Stimulated activated CD8-positive, alpha-beta memory T cell treated with anti-CD3 and anti-CD28 coated beads, Interleukin-15, amount 100 ng/mL, for 4 hours (primary cell): Measurements from ENCODE around the gene KRTAP2-3.
"Not testable (repeated sequence)": the region's sequence is repeated elsewhere in the genome, so short reads cannot be mapped to it uniquely, and the experiment has no call there.

Experiments
- DNase-seq, 2 donors: peaks; one replicate each; pipeline ENCODE4 v3.0.0-alpha.2; 2020; ENCODE audit warnings: low read depth in 2 of 2

The KRTAP2-3 gene, protein sequence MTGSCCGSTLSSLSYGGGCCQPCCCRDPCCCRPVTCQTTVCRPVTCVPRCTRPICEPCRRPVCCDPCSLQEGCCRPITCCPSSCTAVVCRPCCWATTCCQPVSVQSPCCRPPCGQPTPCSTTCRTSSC

DNA sequence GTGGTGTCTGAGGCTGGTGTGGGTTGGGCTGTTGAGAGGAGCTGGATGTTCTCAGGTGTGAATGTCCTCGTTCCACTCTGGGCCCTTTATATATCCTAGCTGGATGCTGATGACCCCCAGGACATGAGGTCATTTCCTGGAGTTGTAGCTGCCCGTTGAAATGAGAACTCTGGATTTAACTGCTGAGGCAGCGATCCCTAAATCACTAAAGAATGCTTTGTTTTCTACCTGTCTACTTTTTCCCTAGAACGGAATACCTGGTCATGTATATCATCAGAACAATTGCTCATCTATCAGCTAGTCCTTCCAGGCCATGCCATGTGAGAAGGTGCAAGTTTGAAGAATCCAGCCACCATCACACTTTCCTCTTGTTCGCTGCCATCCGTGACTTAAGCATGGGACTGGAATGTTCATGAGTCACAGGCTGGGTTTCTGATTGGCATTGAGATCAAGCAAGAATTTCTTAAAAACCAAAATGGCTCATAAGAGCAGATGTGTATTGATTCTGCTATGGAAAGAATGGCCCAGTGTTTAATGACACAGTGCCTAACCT lies at the start of gene KRTAP2-3:
Gene KRTAP2-3 (minus strand): TSS at position 63 of the 553 bp plus-strand sequence. CDS start 64 bp downstream, outside the sequence.
- DNase-seq = no peak

DNA sequence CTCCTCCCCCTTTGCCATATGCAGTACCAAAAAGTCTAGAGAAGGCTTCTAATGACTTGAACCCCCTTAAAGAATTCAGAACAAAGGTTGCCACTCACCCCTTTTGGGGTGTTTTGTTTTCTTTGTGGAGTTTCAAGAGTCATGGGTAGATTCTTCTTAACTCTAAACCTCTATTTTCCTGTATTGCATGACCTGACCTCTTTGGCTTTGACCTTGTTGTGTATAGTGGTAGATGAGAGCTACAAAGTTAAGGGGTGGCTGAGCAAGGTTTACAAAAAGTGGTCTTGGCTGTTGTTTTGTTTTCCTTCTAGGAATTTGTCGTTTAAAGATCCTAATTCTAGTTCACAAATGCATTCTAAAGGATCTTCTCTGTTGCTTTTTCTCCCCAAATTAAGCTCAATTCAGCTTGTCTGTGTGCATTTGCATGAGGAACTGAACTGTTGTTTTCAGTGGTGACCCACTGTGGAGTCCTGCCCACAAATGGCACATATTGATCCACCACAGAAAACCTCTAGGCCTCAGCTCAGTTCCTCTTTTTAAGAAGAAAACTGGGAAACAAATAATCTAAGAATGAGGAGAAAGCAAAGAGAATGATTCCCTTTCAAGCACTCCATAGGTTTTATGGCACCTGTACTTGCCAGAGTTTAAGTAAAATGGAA lies 48.9 kb upstream of the KRTAP2-3 start:
- not testable (repeated sequence) for DNase-seq

DNA sequence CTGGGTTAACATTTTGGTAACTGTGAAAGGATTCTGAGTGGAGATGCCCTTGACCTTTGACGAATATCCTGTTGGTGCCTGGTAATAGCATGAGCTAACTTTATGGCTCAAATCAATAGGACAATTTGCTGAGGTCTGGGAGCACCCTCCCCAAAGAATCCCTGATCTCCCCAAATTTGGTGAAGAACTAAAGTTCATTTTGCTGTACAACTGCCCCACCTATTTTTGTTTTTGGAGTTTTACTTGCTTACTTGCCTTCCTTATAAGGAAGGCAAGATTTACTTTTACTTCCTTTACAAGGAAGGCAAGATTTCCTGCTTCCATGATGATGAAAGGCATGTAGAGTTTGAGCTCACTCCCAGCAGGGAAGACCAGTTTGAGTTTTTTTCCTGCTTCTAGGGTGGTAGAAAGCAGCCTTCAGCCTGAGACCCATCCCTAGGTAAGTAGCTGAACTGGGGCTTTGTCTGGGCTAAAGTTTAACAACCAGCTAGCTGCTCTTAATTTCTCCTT lies 48.1 kb upstream of the KRTAP2-3 start:
- DNase-seq = no peak

DNA sequence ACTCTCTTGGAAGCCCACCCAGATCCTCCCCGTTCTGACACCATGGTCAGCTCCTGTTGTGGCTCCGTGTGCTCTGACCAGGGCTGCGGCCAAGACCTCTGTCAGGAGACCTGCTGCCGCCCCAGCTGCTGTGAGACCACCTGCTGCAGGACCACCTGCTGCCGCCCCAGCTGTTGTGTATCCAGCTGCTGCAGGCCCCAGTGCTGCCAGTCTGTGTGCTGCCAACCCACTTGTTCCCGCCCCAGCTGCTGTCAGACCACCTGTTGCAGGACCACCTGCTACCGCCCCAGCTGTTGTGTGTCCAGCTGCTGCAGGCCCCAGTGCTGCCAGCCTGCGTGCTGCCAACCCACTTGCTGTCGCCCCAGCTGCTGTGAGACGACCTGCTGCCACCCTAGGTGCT lies 45.4 kb upstream of the KRTAP2-3 start, which contains the start of gene KRTAP4-9:
Gene KRTAP4-9 (plus strand): TSS at position 43 of the 400 bp plus-strand sequence. CDS start 0 bp downstream, at position 43.
- not testable (repeated sequence) for DNase-seq

DNA sequence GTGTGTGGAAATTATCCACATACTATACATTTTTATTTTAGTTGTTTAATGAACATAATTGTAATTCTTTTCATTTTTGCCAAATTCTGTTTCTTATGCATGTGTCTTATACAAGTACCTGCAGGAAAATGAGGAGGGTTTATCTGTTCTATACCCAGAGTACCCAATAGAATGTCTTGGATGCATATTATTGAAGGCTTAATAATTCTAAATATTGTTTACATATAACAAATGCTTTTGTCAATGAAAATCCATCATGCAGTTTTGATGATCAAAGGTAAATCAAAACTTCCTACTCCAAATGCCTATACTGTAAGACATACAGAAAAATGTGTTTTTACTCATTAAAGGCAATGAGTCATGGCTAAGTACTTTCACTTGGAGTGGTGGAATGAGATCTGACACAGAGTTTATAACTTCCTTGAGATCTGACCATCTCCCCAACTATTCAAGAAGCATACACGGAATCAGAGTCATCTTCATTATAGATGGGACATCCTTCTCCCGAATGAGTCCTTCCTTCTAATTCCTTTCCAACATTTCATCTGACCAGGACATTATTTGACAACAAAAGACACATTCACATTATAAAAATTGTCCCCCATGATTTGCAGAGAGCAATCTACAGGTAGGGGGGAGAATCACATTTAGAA lies 44.6 kb upstream of the KRTAP2-3 start:
- not testable (repeated sequence) for DNase-seq

DNA sequence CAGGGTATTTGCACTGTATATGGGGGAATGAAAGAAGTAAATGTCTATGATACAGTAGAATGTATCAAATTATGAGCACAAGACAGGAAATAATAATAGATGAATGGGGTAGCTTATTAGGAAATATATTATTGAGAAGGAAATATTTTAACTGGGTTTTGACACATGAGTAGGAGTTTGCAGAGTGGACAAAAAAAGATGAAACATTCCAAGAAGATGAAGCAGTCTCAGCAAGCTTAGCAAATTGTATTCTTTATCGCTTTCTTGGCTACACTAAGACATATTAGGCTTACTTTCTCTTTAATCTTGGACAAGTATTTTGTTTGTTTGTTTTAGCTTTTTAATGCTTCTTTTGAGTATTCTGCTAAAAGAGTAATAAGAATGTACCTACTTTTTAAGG lies 44.0 kb upstream of the KRTAP2-3 start:
- DNase-seq = no peak

DNA sequence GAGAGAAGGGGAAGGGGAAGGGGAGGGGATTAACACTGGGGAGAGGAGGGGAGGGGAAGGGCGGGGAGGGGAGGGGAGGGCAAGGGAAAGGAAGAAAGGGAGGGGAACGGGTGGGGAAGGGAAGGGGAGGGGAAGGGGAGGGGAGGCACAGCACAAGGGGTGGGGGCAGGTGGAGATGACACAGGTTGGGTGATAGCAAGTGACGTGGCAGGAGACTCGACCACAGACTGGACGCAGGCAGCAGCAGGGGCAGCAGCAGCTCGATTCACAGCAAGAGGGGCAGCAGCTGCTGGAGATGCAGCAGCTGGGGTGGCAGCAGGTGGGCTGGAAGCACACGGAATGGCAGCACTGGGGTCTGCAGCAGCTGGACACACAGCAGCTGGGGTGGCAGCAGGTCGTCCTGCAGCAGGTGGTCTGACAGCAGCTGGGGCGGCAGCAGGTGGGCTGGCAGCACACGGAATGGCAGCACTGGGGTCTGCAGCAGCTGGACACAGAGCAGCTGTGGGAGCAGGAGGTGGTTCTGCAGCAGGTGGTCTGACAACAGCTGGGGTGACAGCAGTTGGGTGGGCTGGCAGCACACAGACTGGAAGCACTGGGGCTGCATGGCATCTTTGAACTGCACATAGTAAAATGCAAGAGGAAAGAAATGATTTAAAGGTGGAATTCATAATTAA lies 41.8 kb upstream of the KRTAP2-3 start, which contains the start of gene KRTAP4-16:
Gene KRTAP4-16 (minus strand): TSS at position 624 of the 674 bp plus-strand sequence. CDS start 0 bp downstream, at position 624.
- DNase-seq = no peak

DNA sequence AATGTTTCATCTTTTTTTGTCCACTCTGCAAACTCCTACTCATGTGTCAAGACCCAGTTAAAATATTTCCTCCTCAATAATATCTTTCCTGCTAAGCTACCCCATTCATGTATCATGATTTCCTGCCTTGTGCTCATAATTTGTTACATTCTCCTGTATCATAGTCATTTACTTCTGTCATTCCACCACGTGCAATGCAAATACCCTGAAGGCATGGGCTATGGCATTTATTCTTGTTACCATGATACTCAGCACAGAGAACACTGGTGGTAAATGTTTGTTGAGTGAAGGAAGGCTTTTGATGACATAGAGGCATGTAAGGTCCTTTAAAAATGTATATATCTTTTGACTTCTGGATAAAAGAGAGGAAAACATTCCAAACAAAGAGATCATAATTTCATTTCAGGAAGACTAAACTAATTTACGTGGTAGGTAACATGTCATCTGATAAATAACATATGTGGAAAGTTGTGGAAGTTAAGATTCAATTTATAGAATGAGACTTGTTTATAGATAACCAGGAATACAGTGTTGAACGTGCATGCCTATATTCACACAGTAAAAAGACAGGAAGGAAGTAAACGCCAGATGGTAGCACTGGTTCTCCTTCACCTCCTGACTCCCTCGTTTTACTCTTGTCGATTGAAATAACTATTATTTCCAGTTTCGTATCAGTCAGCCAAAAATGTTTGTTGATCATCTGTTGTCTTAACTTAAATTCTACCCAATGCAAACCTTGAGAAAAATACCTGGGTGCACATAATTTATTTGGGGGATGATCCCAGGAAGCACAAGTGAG lies 40.0 kb upstream of the KRTAP2-3 start:
- DNase-seq = not testable (repeated sequence)

DNA sequence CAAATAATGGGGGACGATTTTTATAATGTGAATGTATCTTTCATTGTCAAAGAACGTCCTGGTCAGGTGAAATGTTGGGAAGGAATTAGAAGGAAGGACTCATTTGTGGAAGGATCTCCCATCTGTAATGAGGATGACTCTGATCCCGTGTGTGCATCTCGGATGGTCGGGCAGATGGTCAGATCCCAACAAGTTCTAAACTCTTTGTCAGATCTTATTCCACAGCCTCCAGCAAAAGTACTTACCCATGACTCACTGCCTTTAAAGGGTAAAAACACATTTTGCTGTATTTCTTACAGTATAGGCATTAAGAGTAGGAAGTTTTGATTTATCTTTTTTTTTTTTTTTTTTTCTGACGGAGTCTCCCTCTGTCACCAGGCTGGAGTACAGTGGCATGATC lies 38.6 kb upstream of the KRTAP2-3 start:
- no peak for DNase-seq

DNA sequence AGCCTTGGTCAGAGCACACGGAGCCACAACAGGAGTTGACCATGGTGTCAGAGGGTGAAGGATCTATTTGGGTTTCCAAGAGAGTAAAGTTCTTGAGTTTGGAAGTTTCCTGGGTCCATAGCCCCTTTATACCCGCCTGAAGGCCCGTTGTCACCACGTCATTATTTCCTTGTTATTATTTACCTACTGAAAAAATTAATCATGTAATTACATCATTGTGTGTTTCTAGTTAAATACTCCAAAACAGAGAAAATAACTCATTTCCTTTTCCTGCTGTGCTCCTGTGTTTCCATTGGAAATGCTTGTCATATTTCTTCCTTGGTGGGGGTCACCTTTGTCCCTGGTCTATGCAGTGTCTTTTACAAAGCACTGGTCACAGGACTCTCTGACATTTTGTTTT lies 38.1 kb upstream of the KRTAP2-3 start, which contains the start of gene KRTAP4-8:
Gene KRTAP4-8 (minus strand): TSS at position 101 of the 400 bp plus-strand sequence. CDS start 58 bp downstream, at position 43.
- DNase-seq = no peak

DNA sequence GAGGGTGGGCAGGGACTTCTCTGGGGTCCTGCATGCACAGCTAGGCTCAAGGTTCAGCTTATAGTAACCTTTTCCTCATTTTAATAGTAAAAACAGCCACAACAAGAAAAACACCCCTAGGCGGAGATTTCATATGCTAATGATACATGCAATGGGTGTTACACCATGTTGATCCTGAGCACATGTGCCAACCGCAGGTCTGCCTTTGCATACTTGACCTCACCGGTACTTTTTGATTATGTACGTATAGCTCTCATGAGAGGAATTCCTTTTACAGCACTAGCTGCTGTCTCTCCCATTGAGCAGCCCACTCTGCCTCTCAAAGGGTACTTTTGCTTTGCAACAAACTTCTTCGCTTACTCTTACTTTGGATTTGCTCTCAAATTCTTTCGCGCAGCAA lies 36.1 kb upstream of the KRTAP2-3 start:
- no peak for DNase-seq

DNA sequence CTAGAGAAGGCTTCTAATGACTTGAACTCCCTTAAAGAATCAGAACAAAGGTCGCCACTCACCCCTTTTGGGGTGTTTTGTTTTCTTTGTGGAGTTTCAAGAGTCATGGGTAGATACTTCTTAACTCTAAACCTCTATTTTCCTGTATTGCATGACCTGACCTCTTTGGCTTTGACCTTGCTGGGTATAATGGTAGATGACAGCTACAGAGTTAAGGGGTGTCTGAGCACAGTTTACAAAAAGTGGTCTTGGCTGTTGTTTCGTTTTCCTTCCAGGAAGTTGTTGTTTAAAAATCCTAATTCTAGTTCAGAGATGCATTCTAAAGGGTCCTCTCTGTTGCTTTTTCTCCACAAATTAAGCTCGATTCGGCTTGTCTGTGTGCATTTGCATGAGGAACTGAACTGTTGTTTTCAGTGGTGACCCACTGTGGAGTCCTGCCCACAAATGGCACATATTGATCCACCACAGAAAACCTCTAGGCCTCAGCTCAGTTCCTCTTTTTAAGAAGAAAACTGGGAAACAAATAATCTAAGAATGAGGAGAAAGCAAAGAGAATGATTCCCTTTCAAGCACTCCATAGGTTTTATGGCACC lies 28.9 kb upstream of the KRTAP2-3 start:
- not testable (repeated sequence) for DNase-seq

DNA sequence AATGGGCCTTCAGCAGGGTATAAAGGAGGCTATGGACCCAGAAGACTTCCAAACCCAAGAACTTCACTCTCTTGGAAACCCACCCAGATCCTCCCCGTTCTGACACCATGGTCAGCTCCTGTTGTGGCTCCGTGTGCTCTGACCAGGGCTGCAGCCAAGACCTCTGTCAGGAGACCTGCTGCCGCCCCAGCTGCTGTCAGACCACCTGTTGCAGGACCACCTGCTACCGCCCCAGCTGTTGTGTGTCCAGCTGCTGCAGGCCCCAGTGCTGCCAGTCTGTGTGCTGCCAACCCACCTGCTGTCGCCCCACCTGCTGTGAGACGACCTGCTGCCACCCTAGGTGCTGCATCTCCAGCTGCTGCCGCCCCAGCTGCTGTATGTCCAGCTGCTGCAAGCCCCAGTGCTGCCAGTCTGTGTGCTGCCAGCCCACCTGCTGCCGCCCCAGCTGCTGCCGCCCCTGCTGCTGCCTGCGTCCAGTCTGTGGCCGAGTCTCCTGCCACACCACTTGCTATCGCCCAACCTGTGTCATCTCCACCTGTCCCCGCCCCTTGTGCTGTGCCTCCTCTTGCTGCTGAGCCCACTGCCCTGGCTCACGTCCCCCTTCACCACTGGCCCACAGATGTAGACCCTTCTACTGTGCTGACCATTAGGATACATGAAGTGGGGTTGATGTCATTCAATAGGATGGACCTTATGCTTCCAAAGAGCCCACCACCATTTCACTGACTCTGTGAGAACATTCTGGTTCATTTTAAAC lies 24.4 kb upstream of the KRTAP2-3 start, which contains the start of gene KRTAP4-7:
Gene KRTAP4-7 (plus strand): TSS at position 51 of the 757 bp plus-strand sequence. CDS start 57 bp downstream, at position 108.
- DNase-seq = not testable (repeated sequence)

DNA sequence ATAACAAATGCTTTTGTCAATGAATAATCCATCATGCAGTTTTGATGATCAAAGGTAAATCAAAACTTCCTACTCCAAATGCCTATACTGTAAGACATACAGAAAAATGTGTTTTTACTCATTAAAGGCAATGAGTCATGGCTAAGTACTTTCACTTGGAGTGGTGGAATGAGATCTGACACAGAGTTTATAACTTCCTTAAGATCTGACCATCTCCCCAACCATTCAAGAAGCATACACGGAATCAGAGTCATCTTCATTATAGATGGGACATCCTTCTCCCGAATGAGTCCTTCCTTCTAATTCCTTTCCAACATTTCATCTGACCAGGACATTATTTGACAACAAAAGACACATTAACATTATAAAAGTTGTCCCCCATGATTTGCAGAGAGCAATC lies 23.5 kb upstream of the KRTAP2-3 start:
- DNase-seq = not testable (repeated sequence)

DNA sequence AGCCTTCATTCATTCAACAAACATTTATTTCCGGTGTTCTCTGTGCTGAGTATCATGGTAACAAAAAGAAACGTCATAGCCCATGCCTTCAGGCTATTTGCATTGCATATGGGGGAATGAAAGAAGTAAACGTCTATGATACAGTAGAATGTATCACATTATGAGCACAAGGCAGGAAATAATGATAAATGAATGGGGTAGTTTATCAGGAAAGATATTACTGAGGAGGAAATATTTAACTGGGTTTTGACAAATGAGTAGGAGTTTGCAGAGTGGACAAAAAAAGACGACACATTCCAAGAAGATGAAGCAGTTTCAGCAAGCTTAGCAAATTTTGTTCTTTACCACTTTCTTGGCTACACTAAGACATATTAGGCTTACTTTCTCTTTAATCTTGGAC lies 22.7 kb upstream of the KRTAP2-3 start:
- DNase-seq = no peak

DNA sequence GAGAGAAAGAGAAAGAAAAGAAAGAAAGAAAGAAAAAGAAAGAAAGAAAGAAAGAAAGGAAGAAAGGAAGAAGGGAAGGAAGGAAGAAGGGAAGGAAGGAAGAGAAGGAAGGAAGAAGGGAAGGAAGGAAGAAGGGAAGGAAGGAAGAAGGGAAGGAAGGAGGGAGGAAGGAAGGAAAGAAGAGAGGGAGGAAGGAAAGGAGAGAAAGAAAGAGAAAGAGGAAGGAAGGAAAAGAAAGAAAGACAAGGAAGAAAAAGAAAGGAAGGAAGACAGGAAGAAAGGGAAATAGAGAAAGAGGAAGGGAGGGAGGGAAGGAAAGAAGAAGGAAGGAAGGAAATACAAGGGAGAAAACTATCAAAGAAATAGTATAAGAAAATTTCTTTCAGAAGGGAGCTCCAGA lies 16.9 kb upstream of the KRTAP2-3 start:
- no peak for DNase-seq

DNA sequence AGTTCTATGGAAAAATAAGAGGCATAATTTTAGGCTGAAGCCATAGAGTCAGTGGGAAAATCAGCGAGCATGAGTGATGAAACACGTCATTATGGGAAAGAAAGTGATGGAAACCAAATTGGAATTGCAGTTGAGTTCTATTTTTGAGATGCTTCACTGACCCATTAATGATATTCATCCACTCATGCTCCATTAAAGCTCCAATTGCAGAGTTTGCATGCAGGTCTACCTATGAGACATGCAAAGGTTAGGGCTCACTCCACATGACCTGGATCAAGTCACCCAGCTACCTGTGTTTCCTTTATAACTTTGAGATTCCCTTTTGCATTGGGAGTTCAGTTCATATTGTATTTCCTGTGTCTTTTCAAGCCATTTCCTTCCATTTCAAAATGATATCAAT lies 13.8 kb upstream of the KRTAP2-3 start:
- DNase-seq = no peak

DNA sequence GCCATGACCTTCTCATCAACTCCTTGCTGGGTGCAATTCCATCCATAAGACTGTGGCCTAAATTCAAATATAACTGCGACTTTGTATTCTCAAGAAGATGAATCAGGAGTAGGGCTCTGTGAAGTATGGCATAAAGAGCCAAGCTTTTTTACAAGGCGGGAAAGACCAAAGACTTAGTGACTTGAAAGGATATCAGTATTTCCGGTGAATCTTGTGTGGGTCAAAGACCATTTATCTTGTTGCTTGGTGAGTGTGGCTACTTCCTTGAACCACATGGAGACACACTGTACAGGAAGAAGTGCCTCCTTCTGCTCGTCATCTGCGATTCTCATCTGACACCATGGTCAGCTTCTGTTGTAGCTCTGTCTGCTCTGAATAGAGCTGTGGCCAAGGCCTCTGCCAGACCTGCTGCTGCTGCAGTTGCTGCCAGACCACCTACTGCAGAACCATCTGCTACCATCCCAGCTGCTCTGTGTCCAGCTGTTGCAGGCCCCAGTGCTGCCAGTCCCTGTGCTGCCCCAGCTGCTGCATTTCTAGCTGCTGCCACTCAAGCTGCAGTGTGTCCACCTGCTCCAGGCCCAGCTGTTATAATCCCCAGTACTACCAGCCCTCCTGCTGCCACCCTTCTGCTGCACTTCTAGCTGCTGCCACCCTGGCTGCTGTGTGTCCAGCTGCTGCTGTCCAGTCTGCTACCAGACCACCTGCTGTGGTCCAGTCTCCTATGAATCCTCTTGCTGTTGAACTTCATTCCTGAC lies 11.9 kb upstream of the KRTAP2-3 start:
- no peak for DNase-seq

DNA sequence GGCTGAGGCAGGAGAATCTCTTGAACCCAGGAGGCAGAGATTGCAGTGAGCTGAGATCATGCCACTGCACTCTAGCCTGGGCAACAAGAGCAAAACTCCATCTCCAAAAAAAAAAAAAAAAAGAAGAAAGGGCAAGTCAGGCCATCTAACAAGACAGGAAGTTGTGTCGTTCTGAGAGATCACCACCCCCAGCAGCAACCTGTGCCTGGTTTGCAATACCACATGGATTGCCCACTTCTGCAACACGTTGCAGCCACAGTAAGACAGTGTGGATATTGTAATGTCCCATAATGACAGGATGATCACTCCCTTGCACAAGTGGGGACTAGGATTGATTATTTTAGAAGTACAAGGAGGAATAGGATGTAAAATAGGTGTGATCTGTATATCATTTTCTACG lies 9.1 kb upstream of the KRTAP2-3 start:
- DNase-seq = no peak
